DOHH2 (cell line): Measurements from ENCODE around the gene ODC1.

Source experiments
- EZH2phosphoT487 ChIP-seq: fragments of 200-600 bp; sonication (generic); IDR thresholded peaks from 2 replicates; pipeline ENCODE4 v1.6.1; 2017; ENCODE audit warnings: borderline replicate concordance, mild to moderate bottlenecking, antibody characterized with exemption, low read length, moderate library complexity, mixed read lengths
- TF ChIP-seq, protein P1 (sequence below): fragments of 200-600 bp; sonication (generic); IDR thresholded peaks from one replicate; pipeline ENCODE4 v1.5.1; 2014; ENCODE audit warnings: antibody characterized with exemption, mild to moderate bottlenecking, low read depth, low read length; ENCODE audit not compliant: poor library complexity, severe bottlenecking

DNA sequence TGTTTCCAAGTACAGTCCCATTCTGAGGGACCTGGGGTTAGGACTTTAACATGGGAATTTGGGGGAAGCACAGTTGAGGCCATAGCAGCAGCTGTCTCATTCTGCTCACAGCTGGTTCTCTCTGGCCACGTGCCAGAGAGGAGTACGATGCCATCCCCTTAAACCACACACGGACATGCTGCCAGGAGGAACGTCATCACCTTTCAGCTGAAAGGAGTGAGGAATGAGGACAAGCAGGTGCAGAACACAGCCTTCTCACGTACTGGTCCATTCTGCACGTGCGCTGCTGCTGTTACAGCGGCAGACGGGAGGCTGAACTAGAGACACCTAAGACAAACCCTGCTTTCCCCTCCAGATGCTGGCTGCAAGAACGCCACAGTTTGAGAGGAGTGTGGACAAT is 33.5 kb downstream of the ODC1 start:
- TF ChIP-seq, protein P1, sequence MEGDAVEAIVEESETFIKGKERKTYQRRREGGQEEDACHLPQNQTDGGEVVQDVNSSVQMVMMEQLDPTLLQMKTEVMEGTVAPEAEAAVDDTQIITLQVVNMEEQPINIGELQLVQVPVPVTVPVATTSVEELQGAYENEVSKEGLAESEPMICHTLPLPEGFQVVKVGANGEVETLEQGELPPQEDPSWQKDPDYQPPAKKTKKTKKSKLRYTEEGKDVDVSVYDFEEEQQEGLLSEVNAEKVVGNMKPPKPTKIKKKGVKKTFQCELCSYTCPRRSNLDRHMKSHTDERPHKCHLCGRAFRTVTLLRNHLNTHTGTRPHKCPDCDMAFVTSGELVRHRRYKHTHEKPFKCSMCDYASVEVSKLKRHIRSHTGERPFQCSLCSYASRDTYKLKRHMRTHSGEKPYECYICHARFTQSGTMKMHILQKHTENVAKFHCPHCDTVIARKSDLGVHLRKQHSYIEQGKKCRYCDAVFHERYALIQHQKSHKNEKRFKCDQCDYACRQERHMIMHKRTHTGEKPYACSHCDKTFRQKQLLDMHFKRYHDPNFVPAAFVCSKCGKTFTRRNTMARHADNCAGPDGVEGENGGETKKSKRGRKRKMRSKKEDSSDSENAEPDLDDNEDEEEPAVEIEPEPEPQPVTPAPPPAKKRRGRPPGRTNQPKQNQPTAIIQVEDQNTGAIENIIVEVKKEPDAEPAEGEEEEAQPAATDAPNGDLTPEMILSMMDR: no peak
- no peak for TF ChIP-seq EZH2phosphoT487
